ENCODE results near the gene KLHL25.
A peak's percentile ranks its signal among the peaks of the same experiment; 100 is the strongest.
"Not testable (repeated sequence)": the region's sequence is repeated elsewhere in the genome, so short reads cannot be mapped to it uniquely, and the experiment has no call there.

Gene KLHL25, protein sequence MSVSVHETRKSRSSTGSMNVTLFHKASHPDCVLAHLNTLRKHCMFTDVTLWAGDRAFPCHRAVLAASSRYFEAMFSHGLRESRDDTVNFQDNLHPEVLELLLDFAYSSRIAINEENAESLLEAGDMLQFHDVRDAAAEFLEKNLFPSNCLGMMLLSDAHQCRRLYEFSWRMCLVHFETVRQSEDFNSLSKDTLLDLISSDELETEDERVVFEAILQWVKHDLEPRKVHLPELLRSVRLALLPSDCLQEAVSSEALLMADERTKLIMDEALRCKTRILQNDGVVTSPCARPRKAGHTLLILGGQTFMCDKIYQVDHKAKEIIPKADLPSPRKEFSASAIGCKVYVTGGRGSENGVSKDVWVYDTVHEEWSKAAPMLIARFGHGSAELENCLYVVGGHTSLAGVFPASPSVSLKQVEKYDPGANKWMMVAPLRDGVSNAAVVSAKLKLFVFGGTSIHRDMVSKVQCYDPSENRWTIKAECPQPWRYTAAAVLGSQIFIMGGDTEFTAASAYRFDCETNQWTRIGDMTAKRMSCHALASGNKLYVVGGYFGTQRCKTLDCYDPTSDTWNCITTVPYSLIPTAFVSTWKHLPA

DNA sequence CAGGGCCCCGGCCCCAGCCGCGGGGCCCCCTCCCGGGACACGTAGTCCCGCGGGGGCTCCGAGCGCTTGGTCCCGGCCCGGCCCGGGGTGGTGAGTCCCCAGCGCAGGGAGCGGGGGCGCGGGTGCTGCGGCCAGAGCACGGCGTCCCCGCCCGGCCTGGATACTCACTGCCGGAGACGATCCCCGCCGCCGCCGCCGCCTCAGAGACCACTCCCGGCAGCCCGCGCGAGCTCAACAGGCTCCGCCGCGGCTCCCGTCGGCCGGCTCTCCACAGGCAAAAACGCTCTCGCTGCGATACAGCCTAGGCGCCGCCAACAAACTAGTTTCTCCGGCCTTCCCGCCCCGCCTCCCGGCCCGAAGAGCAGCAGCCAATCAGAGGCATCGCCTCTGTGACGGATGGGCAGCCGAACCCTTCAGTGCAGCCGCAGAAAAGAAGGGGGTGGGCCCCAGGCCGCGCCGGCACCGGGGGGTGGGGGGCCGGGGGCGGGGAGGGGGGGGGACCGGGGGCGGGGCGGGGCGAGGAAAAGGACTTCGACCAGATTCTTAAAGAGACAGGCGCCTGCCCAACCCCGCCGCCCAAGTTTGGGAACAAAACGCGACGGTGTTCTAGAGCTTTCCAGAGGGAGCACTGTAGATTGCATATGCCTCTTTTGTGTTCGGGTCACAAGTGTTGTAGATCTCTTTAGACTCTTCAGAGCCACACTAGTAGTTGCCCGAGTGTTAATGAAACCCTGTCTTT is at the start of gene KLHL25:
Gene KLHL25, minus strand, starts transcription at position 328 of the 739 bp plus-strand sequence. CDS start 25,115 bp downstream, outside the sequence.
- peak; percentile 88 to 90 for DNase-seq

DNA sequence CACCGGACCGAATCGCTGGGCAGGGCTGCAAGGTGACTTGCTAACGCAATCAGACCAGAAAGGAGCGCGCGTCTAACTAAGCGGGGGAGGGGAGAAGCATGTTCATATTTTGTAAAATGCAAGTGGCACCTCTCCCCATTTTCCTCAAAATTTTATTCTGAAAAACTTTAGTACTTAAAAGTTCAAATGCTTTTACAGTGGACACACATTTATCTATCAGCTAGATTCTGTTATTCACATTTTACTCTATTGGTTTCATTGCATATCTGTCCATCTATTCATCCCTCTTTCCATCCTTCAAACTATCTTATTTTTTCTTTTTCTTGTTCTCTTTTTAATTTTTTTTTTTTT is 46.1 kb upstream of the KLHL25 start:
- no peak for DNase-seq

- DNase-seq: peak; percentile 68 to 72
Measured at GRCh38 chr15:85840079-85840801, 45.5 kb upstream of the KLHL25 start.

GRCh38 chr15:85839643-85840042 is 44.9 kb upstream of the KLHL25 start:
- DNase-seq: no peak

- DNase-seq: no peak
Measured at GRCh38 chr15:85838655-85839054, 43.9 kb upstream of the KLHL25 start.

- no peak for DNase-seq
Measured at GRCh38 chr15:85837881-85838280, 43.2 kb upstream of the KLHL25 start.

DNA sequence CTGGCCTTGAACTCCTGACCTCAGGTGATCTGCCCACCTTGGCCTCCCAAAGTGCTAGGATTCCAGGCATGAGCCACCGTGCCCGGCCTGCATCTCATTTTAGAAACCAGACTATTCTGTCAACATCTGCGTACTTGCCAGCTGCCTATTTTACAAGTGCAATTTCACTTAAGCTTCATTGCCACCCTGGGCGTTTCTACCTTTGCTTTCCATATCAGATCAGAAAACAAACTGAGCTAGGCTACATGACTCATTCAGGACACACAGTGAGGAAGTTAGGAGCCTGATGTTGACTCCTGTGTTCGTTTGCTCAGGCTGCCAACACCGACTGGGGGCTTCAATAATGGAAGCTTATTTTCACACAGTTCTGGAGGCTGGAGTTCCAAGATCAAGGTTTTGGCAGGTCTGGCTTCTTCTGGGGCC is 42.3 kb upstream of the KLHL25 start:
- DNase-seq: no peak

DNA sequence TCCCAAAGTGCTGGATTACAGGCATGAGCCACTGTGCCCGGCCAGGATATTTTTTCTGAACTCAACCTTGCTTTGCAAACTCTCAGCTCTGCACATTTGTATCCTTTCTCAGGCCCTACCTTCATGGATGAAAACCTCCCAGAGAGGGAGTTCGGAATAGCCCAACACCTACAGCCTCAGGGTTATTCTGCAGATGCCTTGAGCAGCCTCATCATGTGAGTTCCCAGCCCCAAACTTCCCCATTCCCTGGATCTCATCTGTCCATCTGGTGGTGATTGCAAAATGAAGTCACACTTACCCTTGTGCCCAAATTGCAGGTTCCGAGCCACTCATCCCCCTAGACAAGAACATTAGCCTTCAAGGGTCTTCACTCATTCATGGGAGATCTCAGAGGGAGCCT is 39.9 kb upstream of the KLHL25 start:
- no peak for DNase-seq

DNA sequence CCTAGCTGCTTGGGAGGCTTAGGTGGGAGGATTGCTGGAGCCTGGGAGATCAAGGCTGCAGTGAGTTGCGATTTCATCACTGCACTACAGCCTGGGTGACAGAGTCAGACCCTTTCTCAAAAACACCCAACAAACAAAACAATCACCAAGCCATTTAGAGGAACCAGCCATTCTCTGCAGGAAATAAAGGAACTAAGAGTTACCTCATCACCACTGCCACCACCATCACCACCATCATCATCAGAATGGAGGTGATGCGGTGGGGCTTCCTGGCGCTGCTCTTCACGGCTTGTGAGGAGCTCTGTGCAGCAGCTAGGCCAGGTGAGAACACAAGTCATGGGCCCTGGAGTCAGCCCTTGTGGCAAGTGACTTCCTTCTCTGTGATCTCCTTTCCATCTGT is 37.7 kb upstream of the KLHL25 start:
- no peak for DNase-seq

- peak; percentile 29 to 31 for DNase-seq
Measured at GRCh38 chr15:85831415-85832113, 36.8 kb upstream of the KLHL25 start.

DNA sequence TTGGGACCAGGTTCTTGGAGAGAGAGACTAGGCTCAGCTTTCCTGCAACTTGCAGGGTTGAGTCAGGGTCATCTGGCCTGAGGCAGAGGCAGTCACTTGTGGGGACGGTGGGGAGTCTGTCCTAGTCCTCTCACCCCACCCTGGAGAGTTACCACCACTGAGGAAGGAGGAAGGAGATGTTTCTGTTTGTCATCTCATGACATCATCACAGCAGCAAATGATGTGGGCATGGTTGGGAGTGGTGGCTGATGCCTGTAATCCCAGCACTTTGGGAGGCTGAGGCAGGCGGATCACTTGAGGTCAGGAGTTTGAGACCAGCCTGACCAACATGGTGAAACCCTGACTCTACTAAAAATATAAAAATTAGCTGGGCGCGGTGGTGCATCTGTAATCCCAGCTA is 35.0 kb upstream of the KLHL25 start:
- DNase-seq: not testable (repeated sequence)

- DNase-seq: no peak
Measured at GRCh38 chr15:85828874-85829273, 34.1 kb upstream of the KLHL25 start.

- DNase-seq: no peak
Measured at GRCh38 chr15:85828126-85828525, 33.4 kb upstream of the KLHL25 start.

- no peak for DNase-seq
Measured at GRCh38 chr15:85826756-85827515, 32.2 kb upstream of the KLHL25 start.

DNA sequence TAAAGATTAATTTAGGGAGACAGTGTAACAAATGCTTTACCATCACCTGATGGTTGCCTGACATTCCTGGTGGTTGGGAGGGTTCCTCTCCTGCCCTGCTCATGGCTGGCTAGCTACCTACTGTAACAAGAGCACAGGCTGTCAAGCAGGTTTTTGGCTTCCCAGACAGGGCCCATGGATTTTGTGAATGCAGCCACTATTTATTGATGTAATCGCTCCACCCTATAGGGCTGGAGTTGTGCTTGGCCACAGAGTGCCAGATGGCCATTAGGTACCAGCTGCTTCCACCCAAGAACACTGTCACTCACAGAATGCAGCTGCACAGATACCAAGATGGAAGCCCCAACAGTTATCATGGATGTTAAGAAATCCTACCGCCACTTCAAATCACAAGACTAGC is 31.0 kb upstream of the KLHL25 start:
- no peak for DNase-seq

DNA sequence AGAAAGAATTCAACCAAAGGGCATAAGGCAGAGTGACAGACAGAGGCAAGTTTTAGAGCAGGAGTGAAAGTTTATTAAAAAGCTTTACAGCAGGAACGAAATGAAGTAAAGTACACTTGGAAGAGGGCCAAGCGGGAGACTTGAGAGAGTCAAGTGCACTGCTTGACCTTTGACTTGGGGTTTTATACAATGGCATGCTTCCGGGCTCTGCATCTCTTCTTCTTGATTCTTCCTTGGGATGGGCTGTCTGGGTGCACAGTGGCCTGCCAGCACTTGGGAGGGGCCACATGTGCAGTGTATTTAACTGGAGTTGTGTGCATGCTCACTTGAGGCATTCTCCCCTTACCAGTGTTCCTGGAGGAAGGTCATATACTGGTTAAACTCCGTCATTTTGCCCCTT is 30.4 kb upstream of the KLHL25 start:
- DNase-seq: no peak

DNA sequence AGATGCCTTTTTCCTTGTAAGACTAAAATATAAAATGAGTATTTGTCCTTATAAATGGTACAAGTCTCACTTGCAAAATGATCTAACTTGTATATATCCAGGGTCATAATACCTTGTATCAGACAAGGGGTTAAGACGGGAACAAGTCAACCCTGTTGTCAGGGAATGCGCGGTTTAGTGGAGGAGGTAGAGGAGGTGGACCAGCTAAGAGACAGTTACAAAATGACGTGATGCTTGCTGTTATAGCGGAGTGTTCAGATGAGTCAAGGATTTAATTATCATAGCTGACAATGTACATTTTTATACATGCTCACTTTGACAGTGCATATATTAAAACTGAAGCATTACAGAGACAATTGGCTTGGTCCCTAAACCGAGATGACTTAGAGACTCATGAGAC is 26.8 kb upstream of the KLHL25 start:
- no peak for DNase-seq

DNA sequence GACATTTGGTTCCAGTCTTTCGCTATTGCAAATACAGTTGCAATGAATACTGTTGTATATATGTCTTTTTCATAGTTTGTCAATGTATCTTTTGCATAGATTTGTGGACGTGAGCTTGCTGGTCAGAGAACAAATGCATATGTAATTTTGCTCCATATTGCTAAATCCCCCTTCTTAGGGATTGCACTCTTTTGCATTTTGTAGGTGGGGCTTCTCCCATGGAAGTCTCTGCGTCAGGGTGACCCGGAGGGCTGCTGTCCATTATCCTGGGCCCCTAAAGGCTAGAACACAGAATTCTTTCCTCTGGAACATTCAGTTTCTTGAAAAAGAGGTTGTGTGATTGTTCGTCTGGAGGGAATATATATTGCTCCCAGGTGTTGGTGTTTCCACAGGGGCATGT is 25.2 kb upstream of the KLHL25 start:
- DNase-seq: no peak

DNA sequence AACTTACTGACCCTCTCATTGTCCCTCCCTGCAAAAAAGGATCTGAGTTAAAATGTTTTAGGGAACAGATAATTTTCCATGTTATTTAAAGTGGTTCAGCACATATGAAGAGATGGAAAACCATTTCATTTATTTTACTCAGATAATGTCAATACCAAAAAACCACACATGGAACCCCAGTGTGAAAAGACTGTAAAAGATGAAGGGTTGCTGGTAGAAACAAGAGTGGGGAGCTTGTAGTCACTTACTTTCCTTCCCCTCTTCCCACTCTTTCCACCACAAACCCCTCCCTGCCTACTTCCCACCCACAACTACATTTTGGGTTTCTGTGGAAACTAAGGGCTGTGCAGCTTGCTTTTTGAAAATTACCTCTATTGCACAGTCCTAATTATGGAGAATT is 18.5 kb upstream of the KLHL25 start:
- no peak for DNase-seq

- no peak for DNase-seq
Measured at GRCh38 chr15:85810075-85810474, 15.3 kb upstream of the KLHL25 start.

- no peak for DNase-seq
Measured at GRCh38 chr15:85805420-85805819, 10.7 kb upstream of the KLHL25 start.

Measured in activated CD4-positive, alpha-beta T cell treated with anti-CD3 and anti-CD28 coated beads, Interleukin-2, amount 50 U/mL, for 4 hours (primary cell).